SU-DHL-6 (cell line): ENCODE data around the gene FAM53A.
A peak's percentile ranks its signal among the peaks of the same experiment; 100 is the strongest.

Source experiments
- H2AFZ ChIP-seq: fragments of 200-600 bp; sonication (generic); 2 replicates; pipeline ENCODE4 v1.6.1; 2014; ENCODE audit warnings: low read depth, mild to moderate bottlenecking, moderate library complexity, mixed read lengths, antibody characterized with exemption, low read length; ENCODE audit not compliant: severe bottlenecking
- H3F3A ChIP-seq: fragments of 200-600 bp; shearing (Covaris generic); 2 replicates; pipeline ENCODE4 v1.6.0; 2016; ENCODE audit warnings: antibody characterized with exemption, mild to moderate bottlenecking; ENCODE audit not compliant: insufficient read depth
- H3K27ac ChIP-seq: fragments of 200-600 bp; sonication (generic); 2 replicates; pipeline ENCODE4 v1.5.1; 2016; ENCODE audit warnings: low read depth, mild to moderate bottlenecking, low read length, moderate library complexity, mixed read lengths
- H3K27me3 ChIP-seq: fragments of 200-600 bp; sonication (generic), shearing (Covaris generic); 2 replicates; pipeline ENCODE4 v1.6.0; 2014; ENCODE audit warnings: mild to moderate bottlenecking, low read length
- H3K36me3 ChIP-seq: fragments of 200-600 bp; sonication (generic); 2 replicates; pipeline ENCODE4 v1.6.1; 2014; ENCODE audit warnings: mild to moderate bottlenecking, low read length, mixed read lengths
- H3K4me2 ChIP-seq: fragments of 300-600, 200-600 bp; shearing (Covaris generic), sonication (generic); 2 replicates; pipeline ENCODE4 v1.6.0; 2014; ENCODE audit warnings: low read length, low read depth, mild to moderate bottlenecking; ENCODE audit not compliant: poor library complexity, severe bottlenecking
- H3K4me3 ChIP-seq: fragments of 200-600 bp; sonication (generic); 2 replicates; pipeline ENCODE4 v1.5.1; 2014; ENCODE audit warnings: antibody characterized with exemption, low read length, mild to moderate bottlenecking, mixed read lengths; ENCODE audit not compliant: insufficient read depth, poor library complexity, severe bottlenecking
- H3K79me2 ChIP-seq: fragments of 200-600 bp; sonication (generic); 2 replicates; pipeline ENCODE4 v1.6.1; 2014; ENCODE audit warnings: mild to moderate bottlenecking, low read length, moderate library complexity; ENCODE audit not compliant: insufficient read depth
- H3K9ac ChIP-seq: fragments of 200-600 bp; sonication (generic); 2 replicates; pipeline ENCODE4 v1.7.0; 2014; ENCODE audit warnings: mild to moderate bottlenecking, low read length
- H3K9me2 ChIP-seq: fragments of 200-600 bp; sonication (generic); replicated peaks from 2 replicates; pipeline ENCODE4 v1.6.1; 2014; ENCODE audit warnings: low read length; ENCODE audit not compliant: insufficient read depth
- H3K9me3 ChIP-seq: fragments of 200-600 bp; sonication (generic); 2 replicates; pipeline ENCODE4 v1.6.1; 2014; ENCODE audit warnings: low read length, mixed read lengths; ENCODE audit not compliant: insufficient read depth
- H4K20me1 ChIP-seq: fragments of 200-600 bp; sonication (generic); 2 replicates; pipeline ENCODE4 v1.6.1; 2014; ENCODE audit warnings: low read depth, mild to moderate bottlenecking, antibody characterized with exemption, low read length, moderate library complexity, mixed read lengths
- EZH2phosphoT487 ChIP-seq: fragments of 200-600 bp; sonication (generic), shearing (Covaris generic); conservative IDR thresholded peaks from 2 replicates; pipeline ENCODE4 v1.6.1; 2018; ENCODE audit warnings: mild to moderate bottlenecking, antibody characterized with exemption, low read length, moderate library complexity, mixed read lengths
- TF ChIP-seq, protein P1 (sequence below): fragments of 200-600 bp; sonication (generic); IDR thresholded peaks from one replicate; pipeline ENCODE4 v1.5.1; 2017; ENCODE audit warnings: antibody characterized with exemption, mild to moderate bottlenecking, low read length, moderate library complexity; ENCODE audit not compliant: insufficient read depth, poor library complexity, severe bottlenecking

The FAM53A gene

GRCh38 chr4:1726146-1726934 is 42.2 kb upstream of the FAM53A start:
- TF ChIP-seq, protein P1, sequence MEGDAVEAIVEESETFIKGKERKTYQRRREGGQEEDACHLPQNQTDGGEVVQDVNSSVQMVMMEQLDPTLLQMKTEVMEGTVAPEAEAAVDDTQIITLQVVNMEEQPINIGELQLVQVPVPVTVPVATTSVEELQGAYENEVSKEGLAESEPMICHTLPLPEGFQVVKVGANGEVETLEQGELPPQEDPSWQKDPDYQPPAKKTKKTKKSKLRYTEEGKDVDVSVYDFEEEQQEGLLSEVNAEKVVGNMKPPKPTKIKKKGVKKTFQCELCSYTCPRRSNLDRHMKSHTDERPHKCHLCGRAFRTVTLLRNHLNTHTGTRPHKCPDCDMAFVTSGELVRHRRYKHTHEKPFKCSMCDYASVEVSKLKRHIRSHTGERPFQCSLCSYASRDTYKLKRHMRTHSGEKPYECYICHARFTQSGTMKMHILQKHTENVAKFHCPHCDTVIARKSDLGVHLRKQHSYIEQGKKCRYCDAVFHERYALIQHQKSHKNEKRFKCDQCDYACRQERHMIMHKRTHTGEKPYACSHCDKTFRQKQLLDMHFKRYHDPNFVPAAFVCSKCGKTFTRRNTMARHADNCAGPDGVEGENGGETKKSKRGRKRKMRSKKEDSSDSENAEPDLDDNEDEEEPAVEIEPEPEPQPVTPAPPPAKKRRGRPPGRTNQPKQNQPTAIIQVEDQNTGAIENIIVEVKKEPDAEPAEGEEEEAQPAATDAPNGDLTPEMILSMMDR = peak; percentile 98
- no peak for TF ChIP-seq EZH2phosphoT487
- no peak overlapping the region for H3K9ac ChIP-seq
- no peak overlapping the region for H3K4me2 ChIP-seq
- H4K20me1 ChIP-seq = peaks cover 10% of the 10 kb centered on the region; the same call in 1 of the 2 replicates
- peaks cover 87% of the 10 kb centered on the region for H3K79me2 ChIP-seq
- H3K27ac ChIP-seq = no peak overlapping the region
- H2AFZ ChIP-seq = no peak overlapping the region
- no peak overlapping the region for H3K4me3 ChIP-seq
- peaks cover 30% of the 10 kb centered on the region for H3K36me3 ChIP-seq
- no peaks in the 10 kb centered on the region for H3K27me3 ChIP-seq
- no peaks in the 10 kb centered on the region for H3K9me3 ChIP-seq
- H3K9me2 ChIP-seq = no peaks in the 10 kb centered on the region
- H3F3A ChIP-seq = peaks cover 14% of the 10 kb centered on the region

- H3K27me3 ChIP-seq = no peaks in the 10 kb centered on the region
- H4K20me1 ChIP-seq = peaks cover 10% of the 10 kb centered on the region; the same call in 1 of the 2 replicates
- peaks cover 81% of the 10 kb centered on the region for H3K79me2 ChIP-seq
- no peaks in the 10 kb centered on the region for H3K9me2 ChIP-seq
- H3K4me3 ChIP-seq = no peak overlapping the region
- TF ChIP-seq EZH2phosphoT487 = no peak
- TF ChIP-seq, protein P1 = no peak
- no peaks in the 10 kb centered on the region for H3K9me3 ChIP-seq
- H3K36me3 ChIP-seq = peaks cover 26% of the 10 kb centered on the region
- H3K9ac ChIP-seq = no peak overlapping the region
- no peak overlapping the region for H2AFZ ChIP-seq
- peaks cover 14% of the 10 kb centered on the region for H3F3A ChIP-seq
- H3K4me2 ChIP-seq = no peak overlapping the region
- no peak overlapping the region for H3K27ac ChIP-seq
These were observed 41.4 kb upstream of the FAM53A start for GRCh38 chr4:1725521-1725920.

DNA sequence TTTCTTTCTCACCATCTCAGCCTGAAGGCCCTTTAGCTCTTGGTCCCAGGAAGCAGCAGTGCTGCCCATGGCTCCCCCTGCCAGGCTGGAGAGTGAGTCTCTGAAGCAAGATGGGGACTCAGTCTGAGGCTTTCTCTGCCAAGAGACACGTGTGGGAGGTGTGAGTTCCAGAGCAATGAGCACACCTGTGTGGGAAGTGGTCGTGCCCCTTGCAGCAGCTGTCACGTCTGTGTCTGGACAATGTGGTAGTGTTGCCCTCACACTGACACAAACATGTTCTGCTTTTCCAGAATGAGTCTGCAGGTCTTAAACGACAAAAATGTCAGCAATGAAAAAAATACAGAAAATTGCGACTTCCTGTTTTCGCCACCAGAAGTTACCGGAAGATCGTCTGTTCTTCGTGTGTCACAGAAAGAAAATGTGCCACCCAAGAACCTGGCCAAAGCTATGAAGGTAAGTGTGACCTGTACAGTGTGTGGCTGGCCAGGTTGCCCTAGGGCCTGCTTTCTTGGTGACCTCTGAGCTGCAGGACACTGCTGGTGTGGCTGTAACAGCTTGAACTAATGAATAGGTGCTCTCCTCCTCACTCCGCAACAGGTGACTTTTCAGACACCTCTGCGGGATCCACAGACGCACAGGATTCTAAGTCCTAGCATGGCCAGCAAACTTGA is 39.2 kb upstream of the FAM53A start:
- no peak for TF ChIP-seq EZH2phosphoT487
- TF ChIP-seq, protein P1 = no peak
- H3K4me2 ChIP-seq = peak overlapping the region; percentile 83
- H3K4me3 ChIP-seq = peak overlapping the region; percentile 87
- no peaks in the 10 kb centered on the region for H3K9me3 ChIP-seq
- H3K36me3 ChIP-seq = peaks cover 19% of the 10 kb centered on the region
- peak overlapping the region; percentile 93 for H3K27ac ChIP-seq
- no peak overlapping the region for H2AFZ ChIP-seq
- H3K27me3 ChIP-seq = no peaks in the 10 kb centered on the region
- peaks cover 6% of the 10 kb centered on the region; the same call in 1 of the 2 replicates for H4K20me1 ChIP-seq
- H3K9ac ChIP-seq = peak overlapping the region; percentile 97
- peaks cover 34% of the 10 kb centered on the region for H3F3A ChIP-seq
- peaks cover 59% of the 10 kb centered on the region for H3K79me2 ChIP-seq
- no peaks in the 10 kb centered on the region for H3K9me2 ChIP-seq
